T-cell (primary cell): Measurements from ENCODE around the gene KLHL41. TPM values are rescaled to one million over a fixed set of nuclear protein-coding genes. Genes with fewer than 3 reads are reported as not detected.
"Not testable (repeated sequence)": the region's sequence is repeated elsewhere in the genome, so short reads cannot be mapped to it uniquely, and the experiment has no call there.

Source experiments
- ATAC-seq, 4 experiments: fragments of 200-7000 bp in 3 of 4; fragments of 150-1000 bp in 1 of 4; cut with Tn5 transposase; replicated peaks in 1 of 4; 1 replicate in 3 of 4; 2 replicates in 1 of 4; pipeline ENCODE4 v1.10.0; 2021; ENCODE audit warnings: moderate library complexity in 3 of 4, mild to moderate bottlenecking in 2 of 4, moderate number of reproducible peaks in 1 of 4
- CTCF ChIA-PET, 2 donors: fragments of 300-600 bp; sonication (Branson Sonifier 250); formaldehyde crosslinking; loops; one replicate each; lab custom pipeline; 2022; ENCODE audit warnings: antibody characterized with exemption in 2 of 2; lab: Charles Lee
- POLR2A ChIA-PET, 2 donors: fragments of 300-600 bp; sonication (Branson Sonifier 250); formaldehyde crosslinking; loops; one replicate each; lab custom pipeline; 2022; ENCODE audit warnings: antibody characterized with exemption in 2 of 2; lab: Charles Lee
- DNase-seq, 35 experiments: peaks; one replicate each; pipeline versions ENCODE4 v3.0.0 to v3.0.0-alpha.2; 2013 to 2023
- H3K27ac ChIP-seq: one replicate; pipeline ENCODE4 v1.5.1; 2013; ENCODE audit warnings: low read length
- H3K27me3 ChIP-seq, 2 experiments: replicated peaks in 1 of 2; 1 replicate in 1 of 2; 2 replicates in 1 of 2; pipeline versions ENCODE4 v1.6.1 to v1.7.0; 2013; ENCODE audit warnings: low read length in 1 of 2, mixed read lengths in 1 of 2; ENCODE audit not compliant: control insufficient read depth in 2 of 2, insufficient read depth in 2 of 2; ENCODE audit errors: extremely low read depth in 1 of 2
- H3K36me3 ChIP-seq, 2 donors: 1 replicate in 1 of 2; 2 replicates in 1 of 2; pipeline versions ENCODE4 v1.6.1 to v1.7.0; 2013; ENCODE audit warnings: low read length in 1 of 2; ENCODE audit not compliant: control insufficient read depth in 2 of 2, insufficient read depth in 1 of 2; ENCODE audit errors: extremely low read depth in 1 of 2
- H3K4me1 ChIP-seq, 2 experiments: 1 replicate in 1 of 2; 2 replicates in 1 of 2; pipeline versions ENCODE4 v1.6.1 to v1.7.0; 2013; ENCODE audit warnings: low read length in 2 of 2, mixed read lengths in 1 of 2; ENCODE audit not compliant: insufficient read depth in 2 of 2, control insufficient read depth in 1 of 2; ENCODE audit errors: extremely low read depth in 1 of 2
- H3K4me3 ChIP-seq, 2 donors: 1 replicate in 1 of 2; 2 replicates in 1 of 2; pipeline versions ENCODE4 v1.5.1 to v1.7.0; 2013; ENCODE audit warnings: mild to moderate bottlenecking in 2 of 2, low read length in 1 of 2, moderate library complexity in 1 of 2; ENCODE audit not compliant: control insufficient read depth in 1 of 2; ENCODE audit errors: extremely low read depth in 1 of 2
- H3K9me3 ChIP-seq: 2 replicates; pipeline ENCODE4 v1.7.0; 2013
- H3K27ac Mint-ChIP-seq, 2 donors: one replicate each; pipeline ENCODE4 v1.8.0; 2020 to 2021; ENCODE audit warnings: mild to moderate bottlenecking in 2 of 2, mixed read lengths in 2 of 2
- H3K27me3 Mint-ChIP-seq, 2 donors: one replicate each; pipeline ENCODE4 v1.8.0; 2021 to 2022; ENCODE audit warnings: mixed read lengths in 2 of 2
- H3K36me3 Mint-ChIP-seq: one replicate; pipeline ENCODE4 v1.8.0; 2021; ENCODE audit warnings: mixed read lengths
- H3K4me1 Mint-ChIP-seq, 3 donors: one replicate each; pipeline ENCODE4 v1.8.0; 2020 to 2022; ENCODE audit warnings: mixed read lengths in 3 of 3, mild to moderate bottlenecking in 1 of 3
- H3K4me3 Mint-ChIP-seq, 3 donors: one replicate each; pipeline ENCODE4 v1.8.0; 2020 to 2022; ENCODE audit warnings: mild to moderate bottlenecking in 3 of 3, mixed read lengths in 3 of 3, moderate library complexity in 3 of 3
- H3K9me3 Mint-ChIP-seq, 3 donors: one replicate each; pipeline ENCODE4 v1.8.0; 2020 to 2022; ENCODE audit warnings: mixed read lengths in 3 of 3
- WGBS: methylation state at CpG from one replicate; pipeline ENCODE4 v1.1.5; 2013; ENCODE audit warnings: missing lambda C conversion rate; ENCODE audit not compliant: insufficient coverage; 5-methylcytosine and 5-hydroxymethylcytosine counted together
- total RNA-seq, 35 experiments: library from RNA in 6 of 35; stranded (reverse) in 6 of 35; fragments of 120-200 nt in 1 of 35; gene quantifications; one replicate each; pipeline versions ENCODE4 v1.2.1 to v1.2.4 and lab custom pipeline; 2013 to 2026

KLHL41 gene
- total RNA-seq, 5 donors from 2014 or later (not counting 1 experiment from before 2014, with no cell fraction given): 0.23 to 0.43 (median 0.35) TPM; not detected in 2

GRCh38 chr2:169542433-169542832, 32.9 kb downstream of the KLHL41 start:
- Mint-ChIP-seq H3K36me3 (peaks cover 42% of the 10 kb centered on the region), H3K27me3 (no peaks in the 10 kb centered on the region), H3K4me1 (peaks cover 0 to 4% (median 0%) of the 10 kb centered on the region in 3 donors), H3K4me3 (no peak overlapping the region), H3K9me3 (no peaks in the 10 kb centered on the region), H3K27ac (no peak overlapping the region)
- Histone ChIP-seq H3K27ac (no peak overlapping the region), H3K4me1 (no peaks in the 10 kb centered on the region), H3K9me3 (no peaks in the 10 kb centered on the region), H3K36me3 (peaks cover 0 to 23% of the 10 kb centered on the region in 2 donors), H3K4me3 (no peak overlapping the region), H3K27me3 (no peaks in the 10 kb centered on the region)
- no peak for DNase-seq
- ChIA-PET CTCF (no interaction called here), POLR2A (no interaction called here)
- WGBS: no CpG with 5 or more reads among the region's 3 CpGs
- no peak for ATAC-seq

DNA sequence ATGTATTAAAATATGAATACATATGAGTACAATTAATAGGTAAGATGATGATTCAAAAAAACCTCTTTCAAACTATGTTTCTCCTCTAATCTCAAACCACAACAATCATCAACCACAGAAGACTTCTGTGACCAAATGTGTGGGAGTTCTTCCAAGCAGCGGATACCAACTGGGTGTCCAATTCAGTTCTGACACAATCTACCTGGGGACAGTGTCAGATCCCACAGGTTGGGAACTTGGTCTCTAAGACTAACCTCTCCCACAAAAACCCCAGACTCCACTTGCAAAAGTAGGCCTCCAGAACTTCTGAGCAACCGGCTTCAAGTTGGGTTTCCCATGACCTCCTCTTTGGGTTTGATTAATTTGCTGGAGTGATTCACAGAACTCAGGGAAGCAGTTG, 37.3 kb downstream of the KLHL41 start:
- Histone ChIP-seq H3K27me3 (no peaks in the 10 kb centered on the region), H3K4me3 (no peak overlapping the region), H3K36me3 (peaks cover 0 to 24% of the 10 kb centered on the region in 2 donors), H3K4me1 (no peaks in the 10 kb centered on the region), H3K9me3 (no peaks in the 10 kb centered on the region), H3K27ac (no peak overlapping the region)
- DNase-seq (no peak), ATAC-seq (no peak)
- H3K4me1 Mint-ChIP-seq: peaks cover 0 to 4% (median 0%) of the 10 kb centered on the region in 3 donors
- no peaks in the 10 kb centered on the region for H3K27me3 Mint-ChIP-seq
- no peak overlapping the region for H3K27ac Mint-ChIP-seq
- H3K9me3 Mint-ChIP-seq: no peaks in the 10 kb centered on the region
- CTCF ChIA-PET: interaction anchor here in 1 of 2 donors (0.5 kb wide), 1 partner anchor 455 kb away, joined by 9 read pairs; no protein-coding TSS in a partner anchor
- POLR2A ChIA-PET: interaction anchor here in 1 of 2 donors (0.5 kb wide), 1 partner anchor 24 kb away, joined by 5 read pairs; no protein-coding TSS in a partner anchor
- H3K36me3 Mint-ChIP-seq: peaks cover 34% of the 10 kb centered on the region
- no peak overlapping the region for H3K4me3 Mint-ChIP-seq
- WGBS: 40% methylated on average over 1 of the region's 2 CpGs

- Histone ChIP-seq H3K4me1 (no peaks in the 10 kb centered on the region), H3K27ac (no peak overlapping the region), H3K4me3 (no peak overlapping the region), H3K27me3 (no peaks in the 10 kb centered on the region), H3K36me3 (peaks cover 0 to 6% of the 10 kb centered on the region in 2 donors), H3K9me3 (no peaks in the 10 kb centered on the region)
- no CpG with 5 or more reads among the region's 1 CpG for WGBS
- POLR2A ChIA-PET: no interaction called here
- no peak for ATAC-seq
- no peaks in the 10 kb centered on the region for H3K27me3 Mint-ChIP-seq
- no peaks in the 10 kb centered on the region for H3K4me1 Mint-ChIP-seq
- H3K4me3 Mint-ChIP-seq: no peak overlapping the region
- peak overlapping the region in 1 of 2 donors; percentile 43 for H3K27ac Mint-ChIP-seq
- H3K36me3 Mint-ChIP-seq: peaks cover 22% of the 10 kb centered on the region
- H3K9me3 Mint-ChIP-seq: no peaks in the 10 kb centered on the region
- CTCF ChIA-PET: no interaction called here
- no peak for DNase-seq
Measured at GRCh38 chr2:169561364-169561763, 51.9 kb downstream of the KLHL41 start.

DNA sequence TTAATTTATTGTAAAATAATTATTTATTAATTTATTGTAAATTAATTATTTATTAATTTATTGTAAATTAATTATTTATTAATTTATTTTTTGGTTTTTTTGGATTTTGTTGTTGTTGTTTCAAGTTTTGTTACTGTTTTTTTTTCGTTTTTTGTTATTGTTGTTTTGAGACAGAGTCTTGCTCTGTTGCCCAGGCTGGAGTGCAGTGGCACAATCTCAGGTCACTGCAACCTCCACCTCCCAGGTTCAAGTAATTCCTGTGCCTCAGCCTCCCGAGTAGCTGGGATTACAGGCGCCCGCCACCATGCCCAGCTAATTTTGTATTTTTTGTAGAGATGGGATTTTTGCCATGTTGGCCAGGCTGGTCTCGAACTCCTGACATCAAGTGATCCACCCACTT, 52.6 kb downstream of the KLHL41 start:
- H3K4me3 ChIP-seq, H3K4me1 Mint-ChIP-seq, H3K4me1 ChIP-seq, POLR2A ChIA-PET, DNase-seq, H3K4me3 Mint-ChIP-seq, H3K27ac Mint-ChIP-seq, H3K9me3 ChIP-seq, H3K36me3 ChIP-seq, ATAC-seq, H3K27me3 Mint-ChIP-seq, H3K9me3 Mint-ChIP-seq, H3K27me3 ChIP-seq, H3K27ac ChIP-seq: not testable (repeated sequence)
- CTCF ChIA-PET: interaction anchor here in 1 of 2 donors (1.3 kb wide), 1 partner anchor 83 kb away, joined by 5 read pairs; the partner anchor contains the start of gene BBS5
- no CpG with 5 or more reads among the region's 5 CpGs for WGBS
- peaks cover 22% of the 10 kb centered on the region for H3K36me3 Mint-ChIP-seq

DNA sequence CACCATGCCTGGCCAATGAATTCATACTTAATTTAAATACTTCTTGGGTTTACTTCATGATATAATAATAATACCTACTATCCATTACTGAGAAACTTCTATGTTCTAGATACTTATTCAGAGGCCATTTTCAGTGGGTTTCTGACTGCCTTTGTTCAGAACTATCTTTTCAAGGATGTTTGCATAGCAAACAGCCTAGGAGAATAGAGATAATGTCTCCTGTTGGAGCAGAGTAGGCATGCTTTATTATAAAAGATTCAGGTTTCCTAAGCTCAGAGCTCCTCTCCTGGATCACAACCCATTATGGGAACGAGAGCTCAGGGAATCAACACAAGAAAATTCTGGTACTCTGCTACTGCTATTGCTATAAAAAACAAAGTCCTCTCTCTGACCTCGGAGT, 53.0 kb downstream of the KLHL41 start:
- Mint-ChIP-seq H3K36me3 (peaks cover 23% of the 10 kb centered on the region), H3K9me3 (no peaks in the 10 kb centered on the region), H3K4me1 (no peaks in the 10 kb centered on the region), H3K4me3 (no peak overlapping the region), H3K27me3 (no peaks in the 10 kb centered on the region), H3K27ac (no peak overlapping the region)
- ChIA-PET CTCF (interaction anchor here in 1 of 2 donors (0.7 to 1.3 kb wide), 3 partner anchors 11 to 83 kb away, joined by 3 to 6 read pairs (median 5); partner anchors contain the start of genes BBS5 and FASTKD1), POLR2A (interaction anchor here in 1 of 2 donors (0.8 kb wide), 1 partner anchor 22 kb away, joined by 3 read pairs; no protein-coding TSS in a partner anchor)
- Histone ChIP-seq H3K4me1 (no peaks in the 10 kb centered on the region), H3K4me3 (no peak overlapping the region), H3K36me3 (peaks cover 0 to 6% of the 10 kb centered on the region in 2 donors), H3K9me3 (no peaks in the 10 kb centered on the region), H3K27me3 (no peaks in the 10 kb centered on the region), H3K27ac (no peak overlapping the region)
- DNase-seq: no peak
- 100% methylated on average over 2 of the region's 2 CpGs for WGBS
- ATAC-seq: peak; percentile 37 to 53 (median 45)

DNA sequence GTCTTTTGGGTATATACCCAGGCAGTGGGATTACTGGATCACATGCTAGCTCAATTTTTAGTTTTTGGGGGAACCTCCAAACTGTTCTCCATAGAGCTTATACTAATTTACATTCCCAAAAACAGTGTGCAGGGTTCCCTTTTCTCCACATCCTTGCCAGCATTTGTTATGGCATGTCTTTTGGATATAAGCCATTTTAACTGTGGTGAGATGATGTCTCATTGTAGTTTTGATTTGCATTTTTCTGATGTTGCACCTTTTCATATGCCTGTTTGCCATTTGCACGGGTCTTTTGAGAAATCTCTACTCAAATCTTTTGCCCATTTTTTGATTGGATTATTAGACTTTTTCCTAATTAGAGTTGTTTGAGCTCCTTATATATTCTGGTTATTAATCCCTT, 56.2 kb downstream of the KLHL41 start:
- no peak overlapping the region for H3K27ac Mint-ChIP-seq
- no peaks in the 10 kb centered on the region for H3K9me3 ChIP-seq
- peaks cover 22% of the 10 kb centered on the region for H3K36me3 Mint-ChIP-seq
- no peaks in the 10 kb centered on the region for H3K27me3 Mint-ChIP-seq
- H3K4me1 ChIP-seq: no peaks in the 10 kb centered on the region
- DNase-seq: no peak
- ChIA-PET POLR2A (no interaction called here), CTCF (interaction anchor here (0.6 to 1.2 kb wide), 3 partner anchors 8 to 657 kb away, joined by 3 read pairs; partner anchors contain the start of gene FASTKD1 (in 1 of the 2))
- H3K36me3 ChIP-seq: peaks cover 0 to 3% of the 10 kb centered on the region in 2 donors
- H3K27ac ChIP-seq: no peak overlapping the region
- H3K27me3 ChIP-seq: no peaks in the 10 kb centered on the region
- no peak overlapping the region for H3K4me3 Mint-ChIP-seq
- WGBS: no CpG with 5 or more reads among the region's 1 CpG
- no peak overlapping the region for H3K4me3 ChIP-seq
- no peaks in the 10 kb centered on the region for H3K9me3 Mint-ChIP-seq
- no peak for ATAC-seq
- H3K4me1 Mint-ChIP-seq: peaks cover 4 to 8% (median 6%) of the 10 kb centered on the region in 3 donors
